Osteocyte (in vitro differentiated cells): ENCODE results near the gene FIBIN. TPM values are rescaled to one million over a fixed set of nuclear protein-coding genes. Genes with fewer than 3 reads are reported as not detected.
A peak's percentile ranks its signal among the peaks of the same experiment; 100 is the strongest.

Source experiments
- DNase-seq: peaks from one replicate; pipeline ENCODE4 v3.0.0; 2021; ENCODE audit warnings: mixed read lengths; ENCODE audit not compliant: unreplicated experiment; ENCODE audit errors: extremely low spot score
- H3K27ac Mint-ChIP-seq: one replicate; pipeline ENCODE4 v1.8.0; 2021; ENCODE audit warnings: mild to moderate bottlenecking, mixed read lengths; ENCODE audit not compliant: unreplicated experiment
- H3K27me3 Mint-ChIP-seq: one replicate; pipeline ENCODE4 v1.8.0; 2021; ENCODE audit warnings: mixed read lengths; ENCODE audit not compliant: unreplicated experiment
- H3K36me3 Mint-ChIP-seq: one replicate; pipeline ENCODE4 v1.8.0; 2021; ENCODE audit warnings: mixed read lengths; ENCODE audit not compliant: unreplicated experiment
- H3K4me1 Mint-ChIP-seq: one replicate; pipeline ENCODE4 v1.8.0; 2021; ENCODE audit warnings: mixed read lengths; ENCODE audit not compliant: unreplicated experiment
- H3K4me3 Mint-ChIP-seq: one replicate; pipeline ENCODE4 v1.8.0; 2021; ENCODE audit warnings: mild to moderate bottlenecking, moderate library complexity, mixed read lengths; ENCODE audit not compliant: unreplicated experiment
- H3K9me3 Mint-ChIP-seq: one replicate; pipeline ENCODE4 v1.8.0; 2021; ENCODE audit warnings: mixed read lengths; ENCODE audit not compliant: unreplicated experiment
- total RNA-seq: library from RNA; stranded (reverse); gene quantifications from 2 replicates; pipeline ENCODE4 v1.2.1, GENCODE V29; 2021
- TF ChIP-seq, protein P1 (sequence below): fragments of 200-600 bp; sonication (generic); IDR thresholded peaks from 2 replicates; pipeline ENCODE4 v1.5.0; 2021; ENCODE audit warnings: antibody characterized with exemption, mild to moderate bottlenecking, moderate library complexity

Gene FIBIN
- total RNA-seq, 1 donor from 2014 or later, result 45.4 TPM

DNA sequence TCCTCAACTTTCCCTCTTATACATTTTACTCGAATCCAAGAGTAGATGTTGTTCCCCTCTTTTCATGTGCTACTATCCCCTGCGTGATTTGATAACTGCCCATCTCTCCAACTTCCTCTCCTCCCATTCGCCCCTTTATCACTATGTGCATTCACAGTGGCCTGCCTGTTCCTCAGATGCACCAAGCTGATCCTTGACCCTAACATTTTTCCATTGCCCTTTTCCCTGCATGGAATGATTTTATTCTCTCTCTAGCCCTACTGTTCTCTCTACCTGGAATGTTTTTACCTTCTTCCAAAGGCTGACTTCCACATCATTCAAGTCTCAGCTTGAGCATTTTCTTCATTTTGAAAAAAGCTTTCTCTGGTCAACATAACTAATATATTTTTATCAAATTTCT is 31.0 kb downstream of the FIBIN start:
- peaks cover 15% of the 10 kb centered on the region for H3K4me1 Mint-ChIP-seq
- H3K36me3 Mint-ChIP-seq, result peaks cover 1% of the 10 kb centered on the region
- TF ChIP-seq, protein P1, sequence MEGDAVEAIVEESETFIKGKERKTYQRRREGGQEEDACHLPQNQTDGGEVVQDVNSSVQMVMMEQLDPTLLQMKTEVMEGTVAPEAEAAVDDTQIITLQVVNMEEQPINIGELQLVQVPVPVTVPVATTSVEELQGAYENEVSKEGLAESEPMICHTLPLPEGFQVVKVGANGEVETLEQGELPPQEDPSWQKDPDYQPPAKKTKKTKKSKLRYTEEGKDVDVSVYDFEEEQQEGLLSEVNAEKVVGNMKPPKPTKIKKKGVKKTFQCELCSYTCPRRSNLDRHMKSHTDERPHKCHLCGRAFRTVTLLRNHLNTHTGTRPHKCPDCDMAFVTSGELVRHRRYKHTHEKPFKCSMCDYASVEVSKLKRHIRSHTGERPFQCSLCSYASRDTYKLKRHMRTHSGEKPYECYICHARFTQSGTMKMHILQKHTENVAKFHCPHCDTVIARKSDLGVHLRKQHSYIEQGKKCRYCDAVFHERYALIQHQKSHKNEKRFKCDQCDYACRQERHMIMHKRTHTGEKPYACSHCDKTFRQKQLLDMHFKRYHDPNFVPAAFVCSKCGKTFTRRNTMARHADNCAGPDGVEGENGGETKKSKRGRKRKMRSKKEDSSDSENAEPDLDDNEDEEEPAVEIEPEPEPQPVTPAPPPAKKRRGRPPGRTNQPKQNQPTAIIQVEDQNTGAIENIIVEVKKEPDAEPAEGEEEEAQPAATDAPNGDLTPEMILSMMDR, result no peak
- H3K9me3 Mint-ChIP-seq, result no peaks in the 10 kb centered on the region
- H3K4me3 Mint-ChIP-seq, result no peak overlapping the region
- DNase-seq, result no peak
- H3K27ac Mint-ChIP-seq, result no peak overlapping the region
- H3K27me3 Mint-ChIP-seq, result peaks cover 9% of the 10 kb centered on the region

DNA sequence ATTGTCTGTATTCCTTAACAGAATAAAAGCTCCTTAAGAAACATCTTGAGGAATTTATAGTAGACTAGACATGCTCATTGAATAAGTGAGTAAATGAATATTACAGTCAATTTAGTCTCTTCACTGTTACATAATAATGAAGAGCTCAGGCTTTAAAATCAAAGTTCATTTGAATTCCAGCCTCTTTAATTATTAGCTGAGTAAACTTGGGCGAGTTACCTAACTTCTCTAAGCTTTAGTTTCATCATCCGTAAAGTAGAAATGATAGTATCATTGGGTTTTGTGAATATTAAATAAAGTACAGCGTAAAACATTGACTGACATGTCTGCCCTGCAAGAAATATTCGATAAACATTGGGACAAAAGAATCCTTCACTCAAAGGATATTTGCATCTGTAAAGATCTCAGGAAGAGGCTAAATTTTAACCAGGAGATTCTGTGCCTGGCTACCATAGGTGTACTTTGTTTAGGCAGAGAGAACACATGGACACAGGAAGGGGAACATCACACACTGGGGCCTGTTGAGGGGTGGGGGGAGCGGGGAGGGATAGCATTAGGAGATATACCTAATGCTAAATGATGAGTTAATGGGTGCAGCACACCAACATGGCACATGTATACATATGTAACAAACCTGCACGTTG is 31.5 kb downstream of the FIBIN start:
- no peak overlapping the region for H3K27ac Mint-ChIP-seq
- peaks cover 1% of the 10 kb centered on the region for H3K36me3 Mint-ChIP-seq
- no peak for DNase-seq
- H3K9me3 Mint-ChIP-seq, result no peaks in the 10 kb centered on the region
- no peak overlapping the region for H3K4me3 Mint-ChIP-seq
- H3K27me3 Mint-ChIP-seq, result peaks cover 9% of the 10 kb centered on the region
- H3K4me1 Mint-ChIP-seq, result peaks cover 15% of the 10 kb centered on the region
- TF ChIP-seq, protein P1, result no peak

DNA sequence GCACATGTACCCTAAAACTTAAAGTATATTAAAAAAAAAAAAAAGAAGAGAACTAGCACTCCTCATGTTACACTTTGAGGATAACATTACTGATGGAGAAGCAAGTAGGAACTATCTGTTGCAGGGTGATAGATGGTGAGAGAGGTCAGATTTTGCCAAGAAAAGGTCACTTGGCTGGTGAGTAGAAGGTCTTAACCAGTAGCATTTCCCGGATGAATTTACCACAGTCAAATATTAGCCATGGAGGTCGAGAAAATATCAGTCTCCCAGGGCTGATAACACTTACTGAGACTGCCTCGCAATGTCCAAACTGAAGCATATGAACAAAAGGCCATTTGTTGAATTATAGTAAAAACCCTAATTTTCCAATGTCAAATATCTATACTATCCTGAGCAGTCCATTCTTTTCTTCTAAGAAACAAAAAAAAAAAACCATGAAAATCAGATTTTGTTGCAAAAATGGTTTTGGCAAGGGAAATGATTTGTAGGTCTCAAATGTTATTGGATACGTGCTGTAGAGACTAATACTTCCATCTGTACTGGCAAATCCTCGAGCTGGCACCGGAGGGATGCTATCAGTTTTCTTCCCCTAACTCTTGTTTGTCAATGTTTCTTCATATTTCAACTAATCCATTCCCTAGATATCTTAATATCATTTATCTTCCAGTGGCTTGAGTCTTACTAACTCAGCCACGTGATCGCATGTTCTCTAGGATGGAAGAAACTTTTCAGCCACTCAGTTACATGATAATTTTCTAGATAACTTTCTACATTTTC is 32.2 kb downstream of the FIBIN start:
- no peaks in the 10 kb centered on the region for H3K9me3 Mint-ChIP-seq
- peaks cover 15% of the 10 kb centered on the region for H3K4me1 Mint-ChIP-seq
- TF ChIP-seq, protein P1, result no peak
- peaks cover 9% of the 10 kb centered on the region for H3K27me3 Mint-ChIP-seq
- peaks cover 1% of the 10 kb centered on the region for H3K36me3 Mint-ChIP-seq
- no peak overlapping the region for H3K27ac Mint-ChIP-seq
- no peak overlapping the region for H3K4me3 Mint-ChIP-seq
- DNase-seq, result no peak

DNA sequence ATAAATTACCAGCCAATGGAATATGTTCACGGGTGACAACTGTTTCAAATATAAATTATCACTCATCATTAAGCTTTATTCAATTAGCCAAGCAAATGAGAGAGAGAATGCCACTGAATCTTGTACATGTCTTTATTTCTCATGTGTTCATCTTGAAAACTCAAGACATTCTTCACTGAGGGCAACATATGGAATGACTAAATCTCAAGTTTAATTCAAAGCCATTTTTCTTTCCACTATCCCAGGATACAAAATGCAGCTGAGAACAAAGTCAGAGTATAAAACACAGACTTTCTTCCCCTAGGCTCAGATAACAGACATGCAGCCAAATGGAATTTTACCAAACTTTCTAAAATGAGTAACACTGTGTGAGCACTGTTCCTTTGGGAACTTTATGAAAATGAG is 34.7 kb downstream of the FIBIN start:
- Mint-ChIP-seq H3K27ac (peak overlapping the region; percentile 75), H3K4me1 (peaks cover 22% of the 10 kb centered on the region), H3K36me3 (no peaks in the 10 kb centered on the region), H3K4me3 (no peak overlapping the region), H3K27me3 (peaks cover 9% of the 10 kb centered on the region), H3K9me3 (no peaks in the 10 kb centered on the region)
- TF ChIP-seq, protein P1, result no peak
- DNase-seq, result no peak

DNA sequence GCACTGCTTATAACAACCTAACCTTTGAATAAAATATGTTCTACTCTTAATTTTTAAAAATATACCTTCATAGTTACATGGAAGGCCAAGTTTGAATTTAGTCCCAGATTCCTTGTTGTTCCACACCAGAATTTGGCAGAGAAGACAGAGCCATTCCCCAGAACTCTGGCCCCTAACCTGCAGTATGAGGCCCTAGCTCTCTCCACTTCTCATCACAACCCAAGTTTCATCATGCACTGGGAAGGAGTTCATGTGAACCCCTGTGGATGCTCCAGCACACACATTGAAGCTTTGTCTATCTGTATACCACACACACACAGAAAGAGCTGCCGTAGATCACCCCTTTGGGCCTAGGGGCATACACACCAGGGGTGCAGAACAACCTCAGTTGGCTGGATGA is 36.1 kb downstream of the FIBIN start:
- H3K4me1 Mint-ChIP-seq, result peaks cover 23% of the 10 kb centered on the region
- no peak overlapping the region for H3K4me3 Mint-ChIP-seq
- TF ChIP-seq, protein P1, result no peak
- no peak overlapping the region for H3K27ac Mint-ChIP-seq
- H3K9me3 Mint-ChIP-seq, result peaks cover 11% of the 10 kb centered on the region
- peaks cover 6% of the 10 kb centered on the region for H3K27me3 Mint-ChIP-seq
- peaks cover 7% of the 10 kb centered on the region for H3K36me3 Mint-ChIP-seq
- DNase-seq, result no peak
